ENCODE measurements around the gene SREBF1. TPM values are rescaled to one million over a fixed set of nuclear protein-coding genes. Genes with fewer than 3 reads are reported as not detected.

Gene SREBF1
- total RNA-seq: 300 and 327 TPM in 2 replicates

DNA sequence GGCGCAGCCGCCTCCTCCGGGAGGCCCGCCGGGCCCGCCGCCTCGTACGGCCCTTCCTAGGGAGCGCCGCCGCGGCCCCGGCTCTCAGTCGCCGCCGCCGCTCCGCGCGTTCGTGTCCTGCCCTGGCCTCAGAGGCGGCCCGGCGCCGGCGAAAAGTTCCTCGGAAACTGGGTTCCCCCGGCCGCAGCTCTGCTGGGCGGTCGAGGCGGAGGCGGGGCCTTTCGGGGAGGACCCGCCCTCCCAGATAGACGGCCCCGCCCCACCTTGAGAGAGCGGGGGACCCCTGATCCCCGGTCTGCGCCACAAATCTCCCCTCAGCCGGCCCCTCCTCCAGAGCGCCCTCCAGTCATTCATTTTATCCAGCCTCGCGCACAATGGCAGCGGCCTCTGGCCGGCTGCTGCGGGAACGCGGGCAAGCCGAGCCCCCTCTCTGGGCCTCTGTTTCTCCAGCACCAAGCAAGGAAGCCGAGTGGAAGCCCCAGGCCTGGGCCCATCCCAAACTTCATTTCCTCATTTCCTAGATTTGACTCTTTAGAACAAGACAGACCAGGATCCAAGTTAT is at the start of gene SREBF1:
SREBF1 (minus strand) TSS at position 169 of the 562 bp plus-strand sequence. CDS start 169 bp downstream, outside the sequence.

Other genes with a start within 250 kb of the SREBF1 start
- 47.5 and 60.9 TPM in 2 replicates for gene PEMT, start 245.3 kb downstream of the SREBF1 start, total RNA-seq
- 26.7 and 35.2 TPM in 2 replicates for gene RAI1, start 155.5 kb downstream of the SREBF1 start, total RNA-seq
- gene TOM1L2, start 135.4 kb upstream of the SREBF1 start, total RNA-seq: 56.9 and 58.0 TPM in 2 replicates
- 0.21 TPM in 1 of 2 replicates, not detected in the other for gene DRC3, start 135.9 kb upstream of the SREBF1 start, total RNA-seq
- gene ATPAF2, start 202.2 kb upstream of the SREBF1 start, total RNA-seq: 11.6 and 15.6 TPM in 2 replicates
- gene GID4, start 202.4 kb upstream of the SREBF1 start, total RNA-seq: 8.9 and 9.2 TPM in 2 replicates